HG03280 (cell line): ENCODE data around the gene WDR82.
A peak's percentile ranks its signal among the peaks of the same experiment; 100 is the strongest.
"Not testable (repeated sequence)": the region's sequence is repeated elsewhere in the genome, so short reads cannot be mapped to it uniquely, and the experiment has no call there.

Experiments
- ATAC-seq: cut with Tn5 transposase; IDR thresholded peaks from one replicate; pipeline ENCODE4 v1.9.1; 2021; ENCODE audit warnings: mild to moderate bottlenecking, moderate library complexity; ENCODE audit not compliant: unreplicated experiment

WDR82 gene

DNA sequence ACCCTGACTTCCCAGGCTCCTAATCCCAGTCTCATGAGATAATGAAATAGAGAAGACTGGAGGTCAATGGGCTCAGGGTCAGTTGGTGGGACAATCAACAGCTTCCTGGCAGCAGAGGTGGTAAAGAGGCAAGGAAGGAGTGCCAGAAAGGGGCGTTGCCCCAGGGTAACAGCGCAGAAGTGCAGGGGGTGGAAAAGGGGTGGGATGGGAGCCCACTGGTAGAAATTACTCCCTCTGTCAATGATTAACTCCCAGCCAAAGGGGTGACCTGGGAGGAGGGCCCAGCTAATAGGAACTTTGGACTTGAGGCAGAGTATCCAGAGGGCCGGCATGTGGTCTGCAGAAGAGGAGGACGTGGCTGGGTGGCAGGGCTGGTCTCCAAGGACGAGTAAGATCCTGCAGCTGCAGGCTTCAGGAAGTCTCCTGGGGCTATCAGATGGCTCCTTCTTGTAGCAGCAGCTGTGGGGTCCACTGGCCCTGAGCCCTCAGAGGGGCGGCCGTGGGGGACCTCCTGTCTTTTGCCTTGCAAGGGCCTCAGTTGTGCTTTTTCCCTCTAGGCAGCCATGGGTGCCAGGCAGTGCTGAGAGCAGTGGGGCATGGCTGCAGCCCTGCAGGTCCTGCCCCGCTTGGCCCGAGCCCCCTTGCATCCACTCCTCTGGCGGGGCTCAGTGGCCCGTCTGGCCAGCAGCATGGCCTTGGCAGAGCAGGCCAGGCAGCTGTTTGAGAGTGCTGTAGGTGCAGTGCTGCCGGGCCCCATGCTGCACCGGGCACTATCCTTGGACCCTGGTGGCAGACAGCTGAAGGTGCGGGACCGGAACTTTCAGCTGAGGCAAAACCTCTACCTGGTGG is 11.5 kb upstream of the WDR82 start:
- ATAC-seq, result no peak

DNA sequence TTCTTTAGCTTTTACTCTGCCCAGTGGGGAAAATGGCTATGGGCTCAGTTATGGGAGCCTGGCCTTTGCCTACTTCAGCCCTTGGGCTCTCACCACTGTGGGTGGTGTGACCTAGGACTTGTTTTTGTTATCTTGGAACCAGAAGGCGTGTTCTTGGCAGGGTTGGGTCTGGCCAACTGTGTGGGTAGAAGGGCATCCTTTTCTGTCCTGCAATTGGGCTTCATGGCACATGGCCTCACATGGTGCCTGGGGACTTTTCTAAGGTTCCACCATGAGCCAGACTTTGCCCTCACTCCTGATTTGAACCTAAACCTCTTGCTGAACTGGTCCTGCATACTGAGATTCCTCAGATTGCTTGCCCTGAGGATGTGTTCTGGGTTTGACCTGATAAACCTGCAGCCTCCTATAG is 10.9 kb upstream of the WDR82 start:
- ATAC-seq, result no peak

DNA sequence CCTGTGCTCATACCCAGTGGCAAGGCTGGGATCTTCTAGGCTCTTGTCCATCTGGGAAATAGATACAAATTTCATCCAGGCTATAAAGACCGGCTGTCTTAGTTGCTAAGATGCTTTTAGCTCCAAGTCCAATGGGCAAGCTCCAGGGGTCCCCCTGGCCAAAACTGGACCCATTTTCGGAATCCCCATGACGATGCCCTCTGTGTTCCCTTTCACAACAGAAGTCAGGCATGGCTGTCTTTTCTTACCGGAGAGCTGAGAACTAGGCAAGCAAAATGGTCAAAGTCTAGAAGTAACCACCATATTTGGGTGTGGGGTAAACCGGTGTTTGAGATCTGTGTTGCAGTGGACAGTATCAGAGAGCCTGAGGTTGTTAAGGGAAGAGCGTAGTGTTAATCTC is 10.2 kb upstream of the WDR82 start:
- ATAC-seq, result no peak

- no peak for ATAC-seq
Measured at GRCh38 chr3:52286777-52287110, 8.3 kb upstream of the WDR82 start.

DNA sequence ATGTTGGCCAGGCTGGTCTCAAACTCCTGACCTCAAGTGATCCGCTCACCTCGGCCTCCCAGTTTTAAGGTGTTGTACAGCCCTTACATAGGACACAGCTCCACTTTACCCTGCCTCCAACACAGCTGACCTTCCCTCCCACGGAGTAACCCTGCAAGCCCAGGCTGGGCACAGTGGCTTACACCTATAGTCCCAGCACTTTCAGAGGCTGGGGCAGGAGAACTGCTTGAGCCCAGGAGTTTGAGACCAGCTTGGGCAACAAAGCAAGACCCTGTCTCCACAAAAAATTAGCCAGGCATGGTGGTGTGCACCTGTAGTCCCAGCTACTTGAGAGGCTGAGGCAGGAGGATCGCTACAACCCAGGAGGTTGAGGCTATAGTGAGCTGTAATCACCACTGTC is 5.6 kb upstream of the WDR82 start:
- ATAC-seq, result not testable (repeated sequence)

GRCh38 chr3:52283306-52283705 is 4.9 kb upstream of the WDR82 start:
- ATAC-seq, result no peak

- ATAC-seq, result no peak
Measured at GRCh38 chr3:52281981-52282801, 3.7 kb upstream of the WDR82 start.

DNA sequence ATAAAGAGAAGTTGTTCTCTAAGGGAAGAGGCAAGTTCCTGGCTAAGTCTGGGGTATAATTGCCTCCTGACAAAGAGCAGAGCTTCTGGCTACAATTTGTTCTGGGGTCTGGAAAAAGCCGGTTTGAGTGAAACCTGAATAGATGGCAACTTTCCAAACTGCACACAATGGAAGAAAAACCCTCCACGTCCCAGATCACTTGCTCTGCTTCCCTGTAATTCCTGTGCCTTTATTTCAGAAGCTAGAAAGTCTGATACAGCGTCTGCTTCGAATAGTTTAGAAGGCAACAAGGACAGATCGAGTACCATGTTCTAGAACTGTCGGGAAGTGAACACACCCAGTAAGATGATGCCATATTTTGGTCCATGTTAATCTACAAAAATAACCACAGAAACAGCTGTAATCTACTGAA is 1.6 kb upstream of the WDR82 start:
- ATAC-seq, result no peak

GRCh38 chr3:52279596-52279995 is 1.1 kb upstream of the WDR82 start:
- no peak for ATAC-seq

- ATAC-seq, result peak; percentile 70
Measured at GRCh38 chr3:52277972-52278509, 408 bp downstream of the WDR82 start.

- ATAC-seq, result no peak
Measured at GRCh38 chr3:52277071-52277964, 1.1 kb downstream of the WDR82 start.

DNA sequence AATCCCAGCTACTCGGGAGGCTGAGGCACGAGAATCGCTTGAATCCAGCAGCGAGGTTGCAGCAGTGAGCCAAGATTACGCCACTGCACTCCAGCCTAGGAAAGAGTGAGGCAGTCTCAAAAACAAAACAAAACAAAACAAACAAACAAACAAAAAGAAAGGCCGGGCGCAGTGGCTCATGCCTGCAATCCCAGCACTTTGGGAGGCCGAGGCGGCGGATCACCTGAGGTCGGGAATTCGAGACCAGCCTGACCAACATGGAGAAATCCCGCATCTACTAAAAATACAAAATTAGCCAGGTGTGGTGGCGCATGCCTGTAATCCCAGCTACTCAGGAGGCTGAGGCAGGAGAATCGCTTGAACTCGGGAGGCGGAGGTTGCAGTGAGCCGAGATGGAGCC is 3.7 kb downstream of the WDR82 start:
- ATAC-seq, result not testable (repeated sequence)

- no peak for ATAC-seq
Measured at GRCh38 chr3:52272831-52273230, 5.6 kb downstream of the WDR82 start.

- ATAC-seq, result not testable (repeated sequence)
Measured at GRCh38 chr3:52272172-52272571, 6.3 kb downstream of the WDR82 start.

DNA sequence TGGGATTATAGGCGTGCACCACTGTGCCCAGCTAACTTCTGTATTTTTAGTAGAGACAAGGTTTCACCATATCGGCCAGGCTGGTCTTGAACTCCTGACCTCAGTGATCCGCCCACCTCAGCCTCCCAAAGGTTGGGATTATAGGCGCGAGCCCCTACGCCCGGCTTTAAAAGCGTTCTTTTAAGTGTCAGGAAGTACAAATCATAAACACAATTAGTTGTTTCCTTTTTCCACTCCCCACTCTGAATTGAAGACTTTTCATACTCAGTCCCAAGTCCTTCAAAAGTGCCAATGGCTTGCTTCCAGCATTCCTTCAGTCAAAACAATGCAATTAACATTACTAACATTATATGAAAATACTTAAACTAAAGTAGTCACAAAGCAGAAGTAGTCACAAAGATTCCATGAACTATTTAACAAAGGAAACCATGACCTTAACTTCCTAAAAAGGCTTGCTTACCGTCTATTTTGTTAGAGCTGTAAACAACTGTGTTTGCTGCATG is 8.1 kb downstream of the WDR82 start:
- no peak for ATAC-seq

GRCh38 chr3:52269776-52270175 is 8.7 kb downstream of the WDR82 start:
- ATAC-seq, result no peak

- ATAC-seq, result no peak
Measured at GRCh38 chr3:52268036-52268435, 10.4 kb downstream of the WDR82 start.

GRCh38 chr3:52265387-52265786 is 13.1 kb downstream of the WDR82 start:
- ATAC-seq, result no peak

- no peak for ATAC-seq
Measured at GRCh38 chr3:52262447-52262846, 16.0 kb downstream of the WDR82 start.

DNA sequence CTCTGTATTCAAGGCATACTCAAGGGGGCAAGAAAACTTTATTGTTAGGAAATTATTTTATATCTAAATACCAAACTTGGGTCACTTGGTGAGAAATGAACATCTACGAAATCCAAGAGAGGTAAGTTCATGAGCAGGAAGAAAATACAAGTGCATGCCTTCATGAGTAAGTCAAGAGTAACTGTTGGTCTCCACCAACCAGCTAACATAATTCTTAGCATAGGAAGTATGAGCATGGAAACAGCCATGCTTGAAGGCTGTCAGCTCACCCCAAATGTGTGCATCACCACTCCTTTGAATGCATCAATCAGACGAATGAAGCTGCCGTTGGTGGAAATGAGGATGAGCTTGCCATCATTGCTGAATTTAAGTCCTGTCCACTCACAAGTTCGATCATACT is 19.0 kb downstream of the WDR82 start:
- ATAC-seq, result no peak

DNA sequence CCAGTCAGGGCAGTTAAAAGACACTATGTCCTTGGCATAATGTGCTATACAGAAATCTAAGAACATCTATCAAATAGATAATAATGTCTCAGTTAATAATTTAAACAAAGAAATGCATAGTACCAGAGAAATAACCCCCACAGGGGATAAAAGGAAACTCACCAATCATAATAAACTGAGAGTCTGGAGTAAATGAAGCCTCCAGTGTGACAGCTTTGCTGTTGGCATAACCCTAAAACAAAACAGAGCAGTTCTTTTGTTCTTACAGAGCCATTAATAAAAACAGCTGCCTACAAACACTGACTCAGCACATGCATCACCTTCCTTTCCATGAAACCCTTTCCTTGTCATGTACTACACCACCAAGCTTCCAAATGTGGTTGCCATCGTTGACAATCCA is 19.4 kb downstream of the WDR82 start:
- no peak for ATAC-seq
